HG03103 (cell line): ENCODE results near the gene RPS27.
"Not testable (repeated sequence)": the region's sequence is repeated elsewhere in the genome, so short reads cannot be mapped to it uniquely, and the experiment has no call there.

Experiments
- ATAC-seq: cut with Tn5 transposase; IDR thresholded peaks from one replicate; pipeline ENCODE4 v1.9.1; 2021; ENCODE audit warnings: low read depth; ENCODE audit not compliant: unreplicated experiment

Gene RPS27

GRCh38 chr1:153960206-153960605 is 30.4 kb upstream of the RPS27 start:
- no peak for ATAC-seq

- no peak for ATAC-seq
These were observed 29.1 kb upstream of the RPS27 start for GRCh38 chr1:153961421-153961820.

GRCh38 chr1:153962088-153963029 is 28.2 kb upstream of the RPS27 start:
- no peak for ATAC-seq

GRCh38 chr1:153963030-153963849 is 27.3 kb upstream of the RPS27 start, which contains the start of gene SLC39A1:
Gene SLC39A1 (minus strand): TSS chr1:153963537. CDS start chr1:153962715, 822 bp downstream.
- peak; percentile 37 for ATAC-seq

- peak; percentile 5 for ATAC-seq
These were observed 26.7 kb upstream of the RPS27 start for GRCh38 chr1:153963850-153964331.

- ATAC-seq = peak; percentile 48
These were observed 23.2 kb upstream of the RPS27 start, which contains the start of gene CREB3L4 for GRCh38 chr1:153967107-153967999. Gene CREB3L4 (plus strand): TSS chr1:153967902. CDS start chr1:153968526, 624 bp downstream.

- ATAC-seq = no peak
These were observed 22.6 kb upstream of the RPS27 start for GRCh38 chr1:153968000-153968363.

- ATAC-seq = no peak
These were observed 22.2 kb upstream of the RPS27 start for GRCh38 chr1:153968408-153968807.

- ATAC-seq = no peak
These were observed 21.6 kb upstream of the RPS27 start for GRCh38 chr1:153968972-153969371.

GRCh38 chr1:153970346-153970745 is 20.2 kb upstream of the RPS27 start:
- no peak for ATAC-seq

GRCh38 chr1:153973071-153973470 is 17.5 kb upstream of the RPS27 start:
- no peak for ATAC-seq

- no peak for ATAC-seq
These were observed 17.0 kb upstream of the RPS27 start for GRCh38 chr1:153973525-153973924.

GRCh38 chr1:153976819-153977249 is 13.7 kb upstream of the RPS27 start:
- no peak for ATAC-seq

- no peak for ATAC-seq
These were observed 13.0 kb upstream of the RPS27 start, which contains the start of gene JTB for GRCh38 chr1:153977250-153978240. Gene JTB (minus strand): TSS chr1:153977674. CDS start chr1:153977252, 422 bp downstream.

- ATAC-seq = no peak
These were observed 12.2 kb upstream of the RPS27 start for GRCh38 chr1:153978274-153978909.

- ATAC-seq = not testable (repeated sequence)
These were observed 11.5 kb upstream of the RPS27 start for GRCh38 chr1:153979091-153979490.

GRCh38 chr1:153981735-153982134 is 8.8 kb upstream of the RPS27 start:
- ATAC-seq = not testable (repeated sequence)
